ENCODE measurements around the gene CES3.
A peak's percentile ranks its signal among the peaks of the same experiment; 100 is the strongest.
"Not testable (repeated sequence)": the region's sequence is repeated elsewhere in the genome, so short reads cannot be mapped to it uniquely, and the experiment has no call there.

Gene CES3

DNA sequence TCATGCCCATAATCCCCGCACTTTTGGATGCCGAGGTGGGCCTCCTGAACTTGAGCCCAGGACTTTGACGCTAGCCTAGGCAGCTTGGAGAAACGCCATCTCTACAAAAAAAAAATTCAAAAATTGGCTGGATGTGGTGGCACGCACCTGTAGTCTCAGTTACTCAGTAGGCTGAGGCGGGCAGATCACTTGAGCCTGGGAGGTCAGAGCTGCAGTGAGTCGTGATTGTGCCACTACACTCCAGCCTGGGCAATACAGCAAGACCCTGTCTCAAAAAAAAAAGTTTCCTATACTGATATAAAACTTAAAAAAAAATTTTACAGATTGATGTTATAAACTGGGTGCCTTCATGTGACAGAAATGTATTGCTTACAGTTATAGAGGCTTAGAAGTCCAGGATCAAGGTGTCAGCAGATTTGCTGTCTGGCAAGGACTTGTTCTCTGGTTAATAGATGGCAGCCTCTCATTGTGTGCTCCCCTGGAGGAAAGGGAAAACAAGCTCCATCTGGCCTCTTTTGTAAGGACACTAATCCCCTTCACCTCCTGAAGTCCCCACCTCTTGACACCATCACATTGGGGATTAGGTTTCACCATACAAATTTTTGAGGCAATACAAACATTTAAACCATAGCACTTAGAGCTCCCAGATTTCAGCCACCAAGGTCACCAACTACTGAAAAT lies 8.5 kb upstream of the CES3 start:
- Histone ChIP-seq H3K36me3 (ENCODE audit: insufficient read depth, low read length) (no peaks in the 10 kb centered on the region), H2AFZ (ENCODE audit: low read length) (no peak overlapping the region), H3K27me3 (ENCODE audit: insufficient read depth, low read length, poor library complexity, severe bottlenecking) (no peaks in the 10 kb centered on the region), H3K79me2 (ENCODE audit: insufficient read depth, low read length) (no peaks in the 10 kb centered on the region), H4K20me1 (ENCODE audit: insufficient read depth, low read length, poor library complexity, severe bottlenecking) (no peaks in the 10 kb centered on the region), H3K4me2 (ENCODE audit: low read depth, low read length, poor library complexity, severe bottlenecking) (no peak overlapping the region), H3K4me1 (ENCODE audit: insufficient read depth, low read length, poor library complexity, severe bottlenecking) (no peaks in the 10 kb centered on the region), H3K9me2 (replicated peaks; ENCODE audit: low read depth, low read length) (no peaks in the 10 kb centered on the region), H3K9me3 (ENCODE audit: insufficient read depth, low read depth, low read length) (no peaks in the 10 kb centered on the region), H3K4me3 (ENCODE audit: low read length, poor library complexity, severe bottlenecking) (no peak overlapping the region), H3F3A (ENCODE audit: low read depth) (no peaks in the 10 kb centered on the region), H3K9ac (ENCODE audit: low read depth, low read length, poor library complexity, severe bottlenecking) (no peak overlapping the region)
- TF ChIP-seq CTCF (conservative IDR thresholded peaks at IDR 0.05; ENCODE audit: low read length) (no peak), EZH2phosphoT487 (IDR thresholded peaks at IDR 0.05; ENCODE audit: borderline replicate concordance) (no peak)

DNA sequence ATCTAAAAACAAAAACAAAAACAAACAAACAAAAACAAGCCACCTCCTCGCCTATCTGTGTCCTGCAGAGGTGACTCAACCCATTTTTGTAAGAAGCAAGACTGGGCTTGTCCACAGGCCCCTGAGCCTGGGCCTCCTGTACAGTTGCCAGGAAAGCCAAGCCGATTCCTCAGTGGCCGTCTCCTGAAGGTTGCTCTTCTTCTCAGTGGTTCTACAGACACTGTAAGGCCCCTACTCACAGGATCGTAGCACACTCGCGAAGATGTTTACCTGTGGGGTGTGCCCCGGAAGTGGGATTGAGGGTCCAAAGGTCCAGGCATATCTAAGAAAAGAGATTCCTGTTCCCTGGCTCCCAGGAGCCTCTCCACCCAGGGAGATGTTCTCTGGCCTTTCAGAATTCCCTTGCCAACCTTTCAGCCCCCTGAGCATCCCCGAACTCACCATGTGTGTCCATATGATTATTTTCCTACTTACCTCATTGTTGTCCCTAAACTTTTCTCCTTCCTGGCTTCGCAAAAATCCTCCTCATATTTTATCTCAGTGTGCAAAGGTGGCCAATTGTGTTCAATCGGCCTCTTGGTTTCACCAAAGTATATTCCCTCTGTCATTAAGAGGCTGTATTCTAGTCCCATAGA lies 7.5 kb upstream of the CES3 start:
- Histone ChIP-seq H2AFZ (ENCODE audit: low read length) (peak overlapping the region; percentile 63; the same call in 1 of the 2 replicates), H3K4me2 (ENCODE audit: low read depth, low read length, poor library complexity, severe bottlenecking) (no peak overlapping the region)

DNA sequence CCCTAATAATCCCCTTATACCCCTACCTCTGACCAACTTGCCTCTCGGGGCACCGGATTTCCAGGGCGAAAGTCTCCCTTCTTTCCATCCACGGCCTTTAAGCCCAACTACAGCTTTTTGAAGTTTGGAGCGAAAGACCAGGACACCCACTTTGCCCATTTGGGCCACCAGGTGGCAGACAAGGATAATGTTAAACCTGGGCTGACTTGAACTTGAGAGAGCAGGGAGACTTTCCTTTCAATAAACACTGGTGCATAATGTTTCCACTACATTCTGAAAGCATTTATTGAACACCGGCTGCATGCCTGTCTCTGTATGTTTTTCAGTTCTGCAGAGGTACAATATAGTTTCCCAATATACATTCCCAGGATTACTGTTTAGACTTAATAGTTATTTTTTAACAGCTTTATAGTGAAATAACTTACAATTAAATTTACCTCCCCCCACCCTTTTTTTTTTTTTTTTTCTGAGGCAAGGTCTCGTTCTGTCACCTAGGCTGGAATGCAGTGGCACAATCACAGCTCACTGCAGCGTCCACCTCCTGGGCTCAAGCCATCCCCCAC lies 6.9 kb upstream of the CES3 start:
- H3K27me3 ChIP-seq (ENCODE audit: insufficient read depth, low read length, poor library complexity, severe bottlenecking) = no peaks in the 10 kb centered on the region
- no peaks in the 10 kb centered on the region for H3K79me2 ChIP-seq (ENCODE audit: insufficient read depth, low read length)
- TF ChIP-seq CTCF (conservative IDR thresholded peaks at IDR 0.05; ENCODE audit: low read length) (peak; percentile 87), EZH2phosphoT487 (IDR thresholded peaks at IDR 0.05; ENCODE audit: borderline replicate concordance) (no peak)
- H3K4me2 ChIP-seq (ENCODE audit: low read depth, low read length, poor library complexity, severe bottlenecking) = no peak overlapping the region
- H3F3A ChIP-seq (ENCODE audit: low read depth) = no peaks in the 10 kb centered on the region
- H3K9ac ChIP-seq (ENCODE audit: low read depth, low read length, poor library complexity, severe bottlenecking) = no peak overlapping the region
- H3K36me3 ChIP-seq (ENCODE audit: insufficient read depth, low read length) = no peaks in the 10 kb centered on the region
- no peaks in the 10 kb centered on the region for H3K9me2 ChIP-seq (replicated peaks; ENCODE audit: low read depth, low read length)
- no peaks in the 10 kb centered on the region for H3K4me1 ChIP-seq (ENCODE audit: insufficient read depth, low read length, poor library complexity, severe bottlenecking)
- H3K4me3 ChIP-seq (ENCODE audit: low read length, poor library complexity, severe bottlenecking) = no peak overlapping the region
- no peaks in the 10 kb centered on the region for H3K9me3 ChIP-seq (ENCODE audit: insufficient read depth, low read depth, low read length)
- peak overlapping the region; percentile 63; the same call in 1 of the 2 replicates for H2AFZ ChIP-seq (ENCODE audit: low read length)
- no peaks in the 10 kb centered on the region for H4K20me1 ChIP-seq (ENCODE audit: insufficient read depth, low read length, poor library complexity, severe bottlenecking)

More for the DNA sequence above, 7.5 kb upstream of the CES3 start:
- Histone ChIP-seq H3K9me3 (ENCODE audit: insufficient read depth, low read depth, low read length) (no peaks in the 10 kb centered on the region), H3K9me2 (replicated peaks; ENCODE audit: low read depth, low read length) (no peaks in the 10 kb centered on the region), H3K36me3 (ENCODE audit: insufficient read depth, low read length) (no peaks in the 10 kb centered on the region), H3K27me3 (ENCODE audit: insufficient read depth, low read length, poor library complexity, severe bottlenecking) (no peaks in the 10 kb centered on the region), H4K20me1 (ENCODE audit: insufficient read depth, low read length, poor library complexity, severe bottlenecking) (no peaks in the 10 kb centered on the region), H3K9ac (ENCODE audit: low read depth, low read length, poor library complexity, severe bottlenecking) (no peak overlapping the region), H3K4me1 (ENCODE audit: insufficient read depth, low read length, poor library complexity, severe bottlenecking) (no peaks in the 10 kb centered on the region), H3K79me2 (ENCODE audit: insufficient read depth, low read length) (no peaks in the 10 kb centered on the region), H3K4me3 (ENCODE audit: low read length, poor library complexity, severe bottlenecking) (no peak overlapping the region), H3F3A (ENCODE audit: low read depth) (no peaks in the 10 kb centered on the region)
- TF ChIP-seq CTCF (conservative IDR thresholded peaks at IDR 0.05; ENCODE audit: low read length) = no peak

- H3K79me2 ChIP-seq (ENCODE audit: insufficient read depth, low read length); H3K9me3 ChIP-seq (ENCODE audit: insufficient read depth, low read depth, low read length); H3F3A ChIP-seq (ENCODE audit: low read depth); H3K9ac ChIP-seq (ENCODE audit: low read depth, low read length, poor library complexity, severe bottlenecking); H3K4me2 ChIP-seq (ENCODE audit: low read depth, low read length, poor library complexity, severe bottlenecking); H3K4me3 ChIP-seq (ENCODE audit: low read length, poor library complexity, severe bottlenecking); H3K4me1 ChIP-seq (ENCODE audit: insufficient read depth, low read length, poor library complexity, severe bottlenecking); H2AFZ ChIP-seq (ENCODE audit: low read length); H4K20me1 ChIP-seq (ENCODE audit: insufficient read depth, low read length, poor library complexity, severe bottlenecking); H3K36me3 ChIP-seq (ENCODE audit: insufficient read depth, low read length); H3K9me2 ChIP-seq (replicated peaks; ENCODE audit: low read depth, low read length); H3K27me3 ChIP-seq (ENCODE audit: insufficient read depth, low read length, poor library complexity, severe bottlenecking): not testable (repeated sequence)
Observed at GRCh38 chr16:66955363-66956153, 5.5 kb upstream of the CES3 start.

DNA sequence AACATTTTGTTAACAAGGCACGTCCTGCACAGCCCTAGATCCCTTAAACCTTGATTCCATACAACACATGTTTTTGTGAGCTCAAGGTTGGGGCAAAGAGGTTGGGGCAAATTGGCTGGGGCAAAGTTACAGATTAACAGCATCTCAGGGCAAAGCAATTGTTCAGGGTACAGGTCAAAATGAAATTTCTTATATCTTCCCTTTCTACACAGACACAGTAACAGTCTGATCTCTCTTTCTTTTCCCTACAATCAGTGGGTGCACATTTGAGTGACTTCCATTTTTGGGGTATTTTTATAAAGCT lies 5.0 kb upstream of the CES3 start:
- H3K4me2 ChIP-seq (ENCODE audit: low read depth, low read length, poor library complexity, severe bottlenecking); H3K27me3 ChIP-seq (ENCODE audit: insufficient read depth, low read length, poor library complexity, severe bottlenecking); H3K4me3 ChIP-seq (ENCODE audit: low read length, poor library complexity, severe bottlenecking); H3K9me3 ChIP-seq (ENCODE audit: insufficient read depth, low read depth, low read length); H3K79me2 ChIP-seq (ENCODE audit: insufficient read depth, low read length); H3K9ac ChIP-seq (ENCODE audit: low read depth, low read length, poor library complexity, severe bottlenecking); H3F3A ChIP-seq (ENCODE audit: low read depth); H3K36me3 ChIP-seq (ENCODE audit: insufficient read depth, low read length); H3K9me2 ChIP-seq (replicated peaks; ENCODE audit: low read depth, low read length); H2AFZ ChIP-seq (ENCODE audit: low read length); H4K20me1 ChIP-seq (ENCODE audit: insufficient read depth, low read length, poor library complexity, severe bottlenecking); H3K4me1 ChIP-seq (ENCODE audit: insufficient read depth, low read length, poor library complexity, severe bottlenecking): not testable (repeated sequence)
